Gastrocnemius medialis (tissue), 4 donors: Measurements from ENCODE around the gene PKP4.

Experiments
- CTCF ChIP-seq, 5 experiments: fragments of 450-650 bp in 3 of 5; fragments of 200-600 bp in 2 of 5; sonication (generic) in 2 of 5; IDR thresholded peaks in 4 of 5; conservative IDR thresholded peaks in 1 of 5; 1 replicate in 4 of 5; 2 replicates in 1 of 5; pipeline ENCODE4 v1.5.1; 2016 to 2019; ENCODE audit warnings: antibody characterized with exemption in 5 of 5, mild to moderate bottlenecking in 3 of 5, moderate library complexity in 3 of 5
- POLR2A ChIP-seq, 2 donors: fragments of 450-650 bp; IDR thresholded peaks; one replicate each; pipeline ENCODE4 v1.6.1; 2017; ENCODE audit warnings: antibody characterized with exemption in 2 of 2, mild to moderate bottlenecking in 2 of 2, moderate library complexity in 2 of 2

GRCh38 chr2:158716121-158716791 is 259.5 kb downstream of the PKP4 start:
- no peak for TF ChIP-seq POLR2A (IDR thresholded peaks at IDR 0.05)
- TF ChIP-seq CTCF (IDR thresholded peaks at IDR 0.05 in 4 of 5, conservative IDR thresholded peaks at IDR 0.05 in 1 of 5) = no peak
